H9 (cell line): ENCODE data around the gene LRRC14B. TPM values are rescaled to one million over a fixed set of nuclear protein-coding genes. Genes with fewer than 3 reads are reported as not detected.

Source experiments
- DNase-seq: peaks from one replicate; pipeline ENCODE4 v3.0.0-alpha.2; 2017
- H2AFZ ChIP-seq: one replicate; pipeline ENCODE4 v1.6.1; 2013; ENCODE audit warnings: mild to moderate bottlenecking, low read length, control low read depth, moderate library complexity
- H2AK5ac ChIP-seq: 2 replicates; pipeline ENCODE4 v1.6.1; 2013; ENCODE audit warnings: low read length, control low read depth, mixed read lengths; ENCODE audit not compliant: insufficient read length
- H2BK120ac ChIP-seq: one replicate; pipeline ENCODE4 v1.6.1; 2013; ENCODE audit warnings: low read depth, mild to moderate bottlenecking, low read length, control low read depth, inconsistent platforms; ENCODE audit not compliant: poor library complexity, severe bottlenecking
- H2BK12ac ChIP-seq: 2 replicates; pipeline ENCODE4 v1.6.1; 2013; ENCODE audit warnings: low read length, control low read depth, mixed read lengths, low read depth; ENCODE audit not compliant: insufficient read length
- H2BK15ac ChIP-seq: 2 replicates; pipeline ENCODE4 v1.6.1; 2013; ENCODE audit warnings: low read depth, low read length, control low read depth
- H2BK20ac ChIP-seq: one replicate; pipeline ENCODE4 v1.6.1; 2013; ENCODE audit warnings: low read depth, mild to moderate bottlenecking, low read length, control low read depth, inconsistent platforms; ENCODE audit not compliant: poor library complexity, severe bottlenecking
- H2BK5ac ChIP-seq: 2 replicates; pipeline ENCODE4 v1.6.1; 2013; ENCODE audit warnings: low read length, control low read depth, mixed read lengths; ENCODE audit not compliant: insufficient read length
- H3K14ac ChIP-seq: 2 replicates; pipeline ENCODE4 v1.6.1; 2013; ENCODE audit warnings: low read length, control low read depth; ENCODE audit not compliant: insufficient read depth
- H3K18ac ChIP-seq: 2 replicates; pipeline ENCODE4 v1.6.1; 2013; ENCODE audit warnings: low read depth, mild to moderate bottlenecking, mixed read lengths, low read length, control low read depth; ENCODE audit not compliant: insufficient read length
- H3K23ac ChIP-seq: 2 replicates; pipeline ENCODE4 v1.6.1; 2013; ENCODE audit warnings: low read length, control low read depth, mixed read lengths, low read depth; ENCODE audit not compliant: insufficient read length
- H3K23me2 ChIP-seq: 2 replicates; pipeline ENCODE4 v1.6.1; 2013; ENCODE audit warnings: low read depth, mild to moderate bottlenecking, mixed read lengths, low read length, control low read depth; ENCODE audit not compliant: insufficient read length, poor library complexity, severe bottlenecking
- H3K27ac ChIP-seq: 2 replicates; pipeline ENCODE4 v1.5.1; 2013; ENCODE audit warnings: low read length, control low read depth, mixed read lengths, low read depth; ENCODE audit not compliant: insufficient read length
- H3K27me3 ChIP-seq: 2 replicates; pipeline ENCODE4 v1.6.1; 2013; ENCODE audit warnings: low read length, control low read depth, inconsistent platforms; ENCODE audit not compliant: insufficient read depth
- H3K4ac ChIP-seq: 2 replicates; pipeline ENCODE4 v1.6.1; 2013; ENCODE audit warnings: low read depth, mild to moderate bottlenecking, control low read depth, inconsistent platforms, low read length, moderate library complexity
- H3K4me1 ChIP-seq: 2 replicates; pipeline ENCODE4 v1.6.1; 2013; ENCODE audit warnings: low read length, control low read depth, inconsistent platforms; ENCODE audit not compliant: insufficient read depth
- H3K4me2 ChIP-seq: 2 replicates; pipeline ENCODE4 v1.6.1; 2013; ENCODE audit warnings: low read length, control low read depth, mixed read lengths; ENCODE audit not compliant: insufficient read length, insufficient read depth
- H3K56ac ChIP-seq: 2 replicates; pipeline ENCODE4 v1.6.1; 2013; ENCODE audit warnings: low read depth, mild to moderate bottlenecking, mixed read lengths, low read length, control low read depth; ENCODE audit not compliant: insufficient read length
- H3K79me1 ChIP-seq: 2 replicates; pipeline ENCODE4 v1.6.1; 2013; ENCODE audit warnings: low read depth, mild to moderate bottlenecking, moderate library complexity, low read length, control low read depth, inconsistent platforms; ENCODE audit not compliant: insufficient read depth, poor library complexity, severe bottlenecking
- H3K79me2 ChIP-seq: 2 replicates; pipeline ENCODE4 v1.6.1; 2013; ENCODE audit warnings: low read length, control low read depth, inconsistent platforms; ENCODE audit not compliant: insufficient read depth
- H3K9ac ChIP-seq: 2 replicates; pipeline ENCODE4 v1.6.1; 2013; ENCODE audit warnings: low read length, control low read depth, mixed read lengths; ENCODE audit not compliant: insufficient read length; ENCODE audit errors: extremely low read depth
- H3K9me3 ChIP-seq: one replicate; pipeline ENCODE4 v1.6.1; 2013; ENCODE audit warnings: low read depth, low read length, inconsistent platforms; ENCODE audit not compliant: control insufficient read depth
- H3T11ph ChIP-seq: one replicate; pipeline ENCODE4 v1.6.1; 2013; ENCODE audit warnings: mild to moderate bottlenecking, low read length, control low read depth, inconsistent platforms
- H4K20me1 ChIP-seq: one replicate; pipeline ENCODE4 v1.6.1; 2013; ENCODE audit not compliant: control insufficient read depth, insufficient read length, insufficient read depth
- H4K5ac ChIP-seq: 2 replicates; pipeline ENCODE4 v1.6.1; 2013; ENCODE audit warnings: low read depth, mild to moderate bottlenecking, mixed read lengths, low read length, control low read depth; ENCODE audit not compliant: insufficient read length
- H4K8ac ChIP-seq: replicated peaks from 2 replicates; pipeline ENCODE4 v1.6.1; 2013; ENCODE audit warnings: low read length, control low read depth, mixed read lengths, low read depth; ENCODE audit not compliant: insufficient read length
- H4K91ac ChIP-seq: 2 replicates; pipeline ENCODE4 v1.6.1; 2013; ENCODE audit warnings: low read depth, mild to moderate bottlenecking, moderate library complexity, mixed read lengths, low read length, control low read depth; ENCODE audit not compliant: insufficient read length
- H3K27ac Mint-ChIP-seq, 3 experiments: 2 replicates in 2 of 3; 3 replicates in 1 of 3; pipeline ENCODE4 v1.8.0; 2020 to 2021; ENCODE audit warnings: mixed read lengths in 3 of 3, mild to moderate bottlenecking in 1 of 3, moderate library complexity in 1 of 3
- H3K27me3 Mint-ChIP-seq: 2 replicates; pipeline ENCODE4 v1.8.0; 2021; ENCODE audit warnings: low read depth, mild to moderate bottlenecking, moderate library complexity, mixed read lengths
- H3K36me3 Mint-ChIP-seq, 3 experiments: 2 replicates in 2 of 3; 3 replicates in 1 of 3; pipeline ENCODE4 v1.8.0; 2020 to 2021; ENCODE audit warnings: low read depth in 3 of 3, mixed read lengths in 3 of 3; ENCODE audit not compliant: insufficient read depth in 1 of 3
- H3K4me1 Mint-ChIP-seq, 2 experiments: 2 replicates each; pipeline ENCODE4 v1.8.0; 2020; ENCODE audit warnings: mixed read lengths in 2 of 2
- H3K4me3 Mint-ChIP-seq, 2 experiments: 2 replicates in 1 of 2; 3 replicates in 1 of 2; pipeline ENCODE4 v1.8.0; 2020 to 2021; ENCODE audit warnings: mild to moderate bottlenecking in 2 of 2, mixed read lengths in 2 of 2, moderate library complexity in 1 of 2
- H3K9me3 Mint-ChIP-seq, 2 experiments: 2 replicates in 1 of 2; 3 replicates in 1 of 2; pipeline ENCODE4 v1.8.0; 2020; ENCODE audit warnings: mild to moderate bottlenecking in 2 of 2, mixed read lengths in 2 of 2, moderate library complexity in 1 of 2
- WGBS: extraction: QIAGEN DNeasy Blood & Tissue Kit; methylation state at CpG from one replicate; pipeline ENCODE4 v1.1.7; 2013; ENCODE audit warnings: missing lambda C conversion rate, low lambda C conversion rate, mixed read lengths; ENCODE audit not compliant: insufficient read length; ENCODE audit errors: extremely low coverage; 5-methylcytosine and 5-hydroxymethylcytosine counted together
- total RNA-seq: library from RNA; stranded (reverse); gene quantifications from 2 replicates; pipeline ENCODE4 v1.2.1, GENCODE V29; 2021
- TF ChIP-seq, protein P1 (sequence below): fragments of 200-600 bp; sonication (generic); conservative IDR thresholded peaks from 3 replicates; pipeline ENCODE4 v1.8.0; 2021; ENCODE audit warnings: antibody characterized with exemption, mild to moderate bottlenecking

LRRC14B gene
- total RNA-seq, 1 experiment from 2014 or later, result not detected

DNA sequence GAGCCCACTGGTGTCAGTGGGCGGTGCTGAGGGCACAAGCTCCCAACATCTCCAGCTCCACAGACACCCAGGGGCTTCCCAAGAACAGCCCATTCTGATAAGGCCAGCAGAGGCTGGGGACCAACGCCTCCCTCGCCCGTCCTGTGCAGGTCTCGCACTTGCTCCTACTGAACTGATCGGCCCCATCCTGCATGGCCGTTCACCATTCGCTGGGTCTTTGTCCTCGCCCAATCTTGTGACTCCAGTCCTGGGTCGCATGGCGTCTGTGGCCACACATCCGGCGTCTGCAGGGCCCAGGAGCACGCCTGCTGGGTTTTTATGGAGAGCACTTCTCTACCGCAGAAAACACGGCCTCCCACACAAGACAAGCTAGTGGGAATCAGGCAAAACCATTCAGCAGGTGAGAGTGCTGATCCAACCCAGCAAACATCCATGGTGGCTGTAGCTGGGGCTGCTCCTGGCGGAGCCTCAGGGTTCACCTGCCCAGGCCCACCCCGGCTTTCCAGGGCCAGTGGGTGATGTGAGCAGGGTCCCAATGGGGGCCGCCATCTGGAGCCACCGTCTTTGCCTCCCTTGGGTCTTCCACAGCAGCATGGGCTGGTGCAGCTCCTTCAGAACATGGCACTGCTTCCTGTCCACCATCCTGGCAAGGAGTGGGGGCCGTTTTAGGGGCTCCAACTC is 7.4 kb downstream of the LRRC14B start:
- H3K36me3 Mint-ChIP-seq, result peaks cover 0 to 6% (median 2%) of the 10 kb centered on the region in 3 experiments; a peak in 4 of 7 replicates
- no peak overlapping the region for H3K56ac ChIP-seq
- H3K14ac ChIP-seq, result no peak overlapping the region; the same call in 1 of the 2 replicates
- H3T11ph ChIP-seq, result no peak overlapping the region
- H3K79me1 ChIP-seq, result no peaks in the 10 kb centered on the region
- H4K20me1 ChIP-seq, result no peaks in the 10 kb centered on the region
- no peak overlapping the region for H3K27ac ChIP-seq
- no peaks in the 10 kb centered on the region for H3K27me3 ChIP-seq
- no peak overlapping the region for H2BK5ac ChIP-seq
- no peak overlapping the region for H2BK120ac ChIP-seq
- H3K23ac ChIP-seq, result no peak overlapping the region
- WGBS, result no CpG with 5 or more reads among the region's 21 CpGs
- H3K23me2 ChIP-seq, result no peaks in the 10 kb centered on the region
- no peak overlapping the region for H2AK5ac ChIP-seq
- no peak overlapping the region for H3K4me3 Mint-ChIP-seq
- H3K9me3 Mint-ChIP-seq, result no peaks in the 10 kb centered on the region
- no peaks in the 10 kb centered on the region for H3K4me1 ChIP-seq
- H2BK15ac ChIP-seq, result no peak overlapping the region
- H2AFZ ChIP-seq, result no peak overlapping the region
- H3K9me3 ChIP-seq, result no peaks in the 10 kb centered on the region
- no peak overlapping the region for H4K8ac ChIP-seq
- H2BK12ac ChIP-seq, result no peak overlapping the region
- no peak overlapping the region for H3K4ac ChIP-seq
- no peak overlapping the region for H4K91ac ChIP-seq
- TF ChIP-seq, protein P1, sequence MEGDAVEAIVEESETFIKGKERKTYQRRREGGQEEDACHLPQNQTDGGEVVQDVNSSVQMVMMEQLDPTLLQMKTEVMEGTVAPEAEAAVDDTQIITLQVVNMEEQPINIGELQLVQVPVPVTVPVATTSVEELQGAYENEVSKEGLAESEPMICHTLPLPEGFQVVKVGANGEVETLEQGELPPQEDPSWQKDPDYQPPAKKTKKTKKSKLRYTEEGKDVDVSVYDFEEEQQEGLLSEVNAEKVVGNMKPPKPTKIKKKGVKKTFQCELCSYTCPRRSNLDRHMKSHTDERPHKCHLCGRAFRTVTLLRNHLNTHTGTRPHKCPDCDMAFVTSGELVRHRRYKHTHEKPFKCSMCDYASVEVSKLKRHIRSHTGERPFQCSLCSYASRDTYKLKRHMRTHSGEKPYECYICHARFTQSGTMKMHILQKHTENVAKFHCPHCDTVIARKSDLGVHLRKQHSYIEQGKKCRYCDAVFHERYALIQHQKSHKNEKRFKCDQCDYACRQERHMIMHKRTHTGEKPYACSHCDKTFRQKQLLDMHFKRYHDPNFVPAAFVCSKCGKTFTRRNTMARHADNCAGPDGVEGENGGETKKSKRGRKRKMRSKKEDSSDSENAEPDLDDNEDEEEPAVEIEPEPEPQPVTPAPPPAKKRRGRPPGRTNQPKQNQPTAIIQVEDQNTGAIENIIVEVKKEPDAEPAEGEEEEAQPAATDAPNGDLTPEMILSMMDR, result no peak
- DNase-seq, result no peak
- H2BK20ac ChIP-seq, result no peak overlapping the region
- H3K27ac Mint-ChIP-seq, result peak overlapping the region in 1 of 3 experiments; percentile 64; a peak in 1 of 7 replicates
- H3K18ac ChIP-seq, result no peak overlapping the region
- no peaks in the 10 kb centered on the region for H3K79me2 ChIP-seq
- peaks cover 11 to 21% of the 10 kb centered on the region in 2 experiments for H3K4me1 Mint-ChIP-seq
- no peak overlapping the region for H4K5ac ChIP-seq
- H3K4me2 ChIP-seq, result no peak overlapping the region
- peaks cover 3% of the 10 kb centered on the region for H3K27me3 Mint-ChIP-seq
- H3K9ac ChIP-seq, result no peak overlapping the region
